Activated gamma-delta T cell (primary cell): ENCODE measurements around the gene PRDM16.

Experiments used
- DNase-seq: peaks from one replicate; lab custom pipeline; 2025; lab: John Stamatoyannopoulos, UW

The PRDM16 gene

DNA sequence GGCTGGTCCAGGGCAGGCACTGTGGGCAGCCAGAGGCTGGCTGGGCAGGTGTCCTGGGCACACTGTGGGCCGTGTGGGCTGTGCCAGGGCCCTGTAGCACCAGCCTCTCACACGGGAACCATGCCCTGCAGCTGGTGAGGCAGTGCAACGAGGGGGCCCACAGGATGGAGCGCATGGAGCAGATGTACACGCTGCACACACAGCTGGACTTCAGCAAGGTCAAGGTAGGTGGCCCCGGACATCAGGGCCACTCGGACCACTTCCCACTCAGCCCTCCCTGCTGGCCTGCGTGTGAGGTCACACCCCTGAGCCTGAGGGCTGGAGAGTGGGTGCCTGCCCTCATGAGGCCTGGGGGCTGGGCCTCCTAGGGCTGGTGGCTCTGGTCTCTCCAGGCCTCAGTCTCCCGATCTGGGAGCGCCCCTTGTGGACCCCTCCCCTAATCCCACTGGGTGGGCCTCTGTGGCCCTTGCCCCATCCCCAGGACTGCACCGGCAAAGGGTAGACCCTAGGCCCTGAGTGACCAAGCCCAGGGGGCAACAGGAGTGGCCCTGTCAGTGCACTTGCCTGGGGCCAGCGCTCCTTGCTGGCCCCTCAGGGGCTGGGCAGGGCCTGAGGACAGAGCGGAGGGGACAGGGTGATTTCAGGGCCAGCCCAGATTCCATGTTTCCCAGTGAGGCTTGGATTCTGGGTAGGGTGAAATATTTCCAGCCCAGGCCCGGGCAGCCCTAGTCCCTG is 407.0 kb downstream of the PRDM16 start:
- no peak for DNase-seq

GRCh38 chr1:3476666-3477065 is 407.7 kb downstream of the PRDM16 start:
- no peak for DNase-seq

- DNase-seq: no peak
Measured at GRCh38 chr1:3477241-3477995, 408.4 kb downstream of the PRDM16 start.

DNA sequence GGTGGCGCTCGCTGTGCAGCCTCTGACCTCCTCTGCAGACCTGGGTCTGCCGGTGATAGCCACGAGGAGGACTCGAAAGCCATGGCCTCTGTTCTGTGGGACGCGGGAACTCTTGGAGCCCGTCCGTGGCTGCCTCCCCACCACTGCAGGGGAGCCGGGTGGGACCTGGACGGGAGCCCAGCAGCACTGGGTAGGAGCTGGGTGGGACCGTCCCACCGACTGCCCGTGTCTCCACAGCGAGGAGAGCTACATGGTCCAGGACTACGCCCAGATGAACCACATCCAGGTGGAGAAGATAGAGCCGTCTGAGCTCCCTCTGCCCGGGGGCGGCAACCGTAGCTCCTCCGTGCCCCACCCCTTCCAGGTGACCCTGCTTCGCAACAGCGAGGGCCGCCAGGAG is 409.2 kb downstream of the PRDM16 start:
- no peak for DNase-seq

DNA sequence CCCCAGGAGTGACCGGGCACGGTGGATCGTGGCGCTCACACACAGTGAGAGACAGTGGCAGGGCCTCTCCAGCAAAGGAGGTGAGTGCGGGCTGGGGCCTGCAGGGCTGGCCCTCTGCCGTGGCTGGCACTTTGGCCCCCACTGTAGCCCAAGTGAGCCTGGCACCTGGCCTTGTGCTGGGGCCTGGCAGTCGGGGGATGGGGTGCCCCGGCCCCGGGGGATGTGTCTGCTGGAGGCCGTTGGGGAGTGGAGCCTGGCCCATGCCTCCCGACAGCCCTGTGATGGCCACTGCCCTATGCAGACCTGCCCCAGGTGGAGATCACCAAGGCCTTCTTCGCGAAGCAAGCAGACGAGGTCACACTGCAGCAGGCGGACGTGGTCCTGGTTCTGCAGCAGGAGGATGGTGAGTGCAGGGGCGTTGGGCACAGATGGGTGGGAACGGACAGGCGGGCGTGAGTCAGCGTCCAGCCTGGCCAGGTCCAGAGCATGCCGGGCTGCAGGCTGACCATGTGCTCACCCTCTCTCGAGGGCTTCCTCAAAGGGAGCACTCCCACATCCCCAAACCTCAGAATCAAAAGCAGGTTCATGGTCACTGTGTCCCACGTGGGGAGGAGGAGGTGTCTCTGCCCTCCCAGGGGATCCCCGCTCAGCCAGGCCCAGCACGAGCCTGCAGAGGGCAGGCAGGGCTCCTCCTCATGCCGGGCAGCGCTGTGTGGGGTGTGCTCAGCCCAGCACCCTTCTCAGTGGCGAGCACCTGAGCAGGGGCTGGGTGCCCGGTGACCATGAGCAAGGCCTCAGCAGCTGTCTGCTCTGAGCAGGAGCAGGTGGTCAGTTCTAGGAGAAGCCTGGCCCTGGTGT is 410.7 kb downstream of the PRDM16 start:
- DNase-seq: no peak

DNA sequence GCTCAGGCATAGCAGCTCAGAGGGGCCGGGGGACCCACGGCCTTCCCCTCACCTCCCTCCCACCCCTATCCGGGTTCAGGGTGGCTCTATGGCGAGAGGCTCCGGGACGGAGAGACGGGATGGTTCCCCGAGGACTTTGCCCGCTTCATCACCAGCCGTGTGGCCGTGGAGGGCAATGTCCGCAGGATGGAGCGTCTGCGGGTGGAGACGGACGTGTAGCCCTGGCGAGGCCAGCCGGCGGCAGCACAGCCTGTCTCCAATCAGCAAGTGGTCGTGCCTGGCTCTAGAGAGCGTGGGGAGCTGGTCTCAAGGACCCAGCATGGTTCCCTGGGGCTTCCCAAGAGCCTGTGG is 411.3 kb downstream of the PRDM16 start:
- DNase-seq: no peak

GRCh38 chr1:3481046-3481445 is 412.0 kb downstream of the PRDM16 start:
- no peak for DNase-seq

DNA sequence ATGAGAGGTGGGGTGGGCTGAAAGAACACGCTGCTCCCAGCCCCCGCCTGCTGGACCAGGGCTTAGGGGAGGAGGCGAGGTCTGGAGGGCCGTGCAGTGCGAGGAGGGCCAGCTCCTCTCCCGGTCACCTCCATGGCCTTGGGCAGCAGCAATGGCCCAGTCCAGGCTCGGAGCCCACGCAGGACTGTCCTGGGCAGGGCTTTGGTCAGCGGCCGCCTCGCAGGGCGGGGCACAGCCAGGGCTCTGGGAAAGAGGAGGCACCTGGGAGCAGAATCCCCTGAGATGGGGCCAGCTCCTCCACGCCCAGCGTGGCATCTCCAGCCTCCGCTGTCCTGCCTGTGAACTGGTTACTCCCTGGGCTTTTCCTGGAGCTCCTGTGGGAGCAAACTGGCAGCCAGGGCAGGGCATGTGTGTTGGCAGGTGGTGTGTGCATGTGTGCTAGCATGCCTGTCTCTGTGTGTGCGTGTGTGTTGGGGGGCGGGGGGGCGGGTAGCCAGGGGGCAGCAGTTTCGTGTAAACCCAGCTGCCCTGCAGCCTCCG is 412.9 kb downstream of the PRDM16 start:
- no peak for DNase-seq

- DNase-seq: no peak
Measured at GRCh38 chr1:3482378-3482849, 413.4 kb downstream of the PRDM16 start.

DNA sequence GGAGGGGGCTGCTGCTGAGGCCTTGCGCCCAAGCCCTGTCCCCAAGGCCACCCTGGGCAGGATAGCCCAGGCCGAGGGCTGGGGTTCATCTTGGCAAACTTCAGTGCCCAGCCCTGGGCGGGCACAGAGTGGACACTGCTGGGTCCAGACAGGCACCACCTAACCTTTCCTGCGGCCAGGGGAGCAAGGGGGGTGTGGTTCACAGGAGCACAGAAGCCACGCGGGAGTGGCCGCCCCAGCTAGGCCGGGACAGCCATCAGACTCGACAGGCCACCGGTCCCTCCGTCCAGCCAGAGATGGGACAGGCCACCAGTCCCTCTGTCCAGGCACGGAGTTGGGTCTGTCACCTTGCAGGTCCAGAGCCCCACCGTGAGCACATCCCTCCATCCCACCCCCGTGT is 414.4 kb downstream of the PRDM16 start:
- no peak for DNase-seq

- no peak for DNase-seq
Measured at GRCh38 chr1:3483801-3484444, 414.9 kb downstream of the PRDM16 start.

DNA sequence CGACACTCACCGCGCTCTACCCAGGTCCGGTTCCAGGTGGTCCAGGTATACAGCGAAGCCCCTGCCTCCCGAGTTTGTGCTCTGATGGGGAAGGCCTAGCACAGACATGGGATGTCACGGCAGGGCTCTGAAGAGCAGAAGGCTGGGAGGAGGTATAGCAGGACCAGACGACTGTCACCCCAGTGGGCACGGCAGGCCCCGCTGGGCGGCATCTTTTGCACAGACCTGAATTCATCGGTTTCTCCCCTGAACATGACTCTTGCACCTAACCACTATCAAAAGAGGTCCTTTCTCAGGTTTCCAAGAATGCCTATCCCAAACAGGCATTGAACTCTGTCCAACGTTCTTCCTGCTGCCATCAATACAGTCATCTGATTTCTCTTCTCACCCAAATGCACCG is 416.0 kb downstream of the PRDM16 start:
- no peak for DNase-seq
